GM23338 (cell line): ENCODE measurements around the gene PKIB. TPM values are rescaled to one million over a fixed set of nuclear protein-coding genes. Genes with fewer than 3 reads are reported as not detected.

Experiments used
- ATAC-seq: fragments of 200-7000 bp; cut with Tn5 transposase; 3 replicates; pipeline ENCODE4 v1.9.1; 2020
- DNase-seq: peaks from one replicate; pipeline ENCODE4 v3.0.0-alpha.2; 2015; ENCODE audit warnings: low spot score
- H2AFZ ChIP-seq: fragments of 200-600 bp; sonication (generic); 2 replicates; pipeline ENCODE4 v1.8.0; 2016; ENCODE audit warnings: antibody characterized with exemption, mild to moderate bottlenecking, moderate library complexity
- H3F3A ChIP-seq: fragments of 200-600 bp; sonication (generic); replicated peaks from 2 replicates; pipeline ENCODE4 v1.8.0; 2017; ENCODE audit warnings: antibody characterized with exemption, mixed run types, low read depth
- H3K27ac ChIP-seq: fragments of 200-600 bp; sonication (generic); 2 replicates; pipeline ENCODE4 v1.6.1; 2016; ENCODE audit warnings: low read depth
- H3K27me3 ChIP-seq: fragments of 200-600 bp; sonication (generic); 2 replicates; pipeline ENCODE4 v1.8.0; 2016; ENCODE audit warnings: mild to moderate bottlenecking, mixed run types, moderate library complexity; ENCODE audit not compliant: insufficient read depth
- H3K36me3 ChIP-seq: fragments of 200-600 bp; sonication (generic); 2 replicates; pipeline ENCODE4 v1.8.0; 2016; ENCODE audit warnings: mild to moderate bottlenecking; ENCODE audit not compliant: insufficient read depth
- H3K4me1 ChIP-seq: fragments of 200-600 bp; sonication (generic); 2 replicates; pipeline ENCODE4 v1.8.0; 2016; ENCODE audit warnings: mild to moderate bottlenecking, moderate library complexity; ENCODE audit not compliant: insufficient read depth
- H3K4me2 ChIP-seq: fragments of 200-600 bp; sonication (generic); 2 replicates; pipeline ENCODE4 v1.7.1; 2017; ENCODE audit warnings: mixed run types
- H3K4me3 ChIP-seq: fragments of 200-600 bp; sonication (generic); 2 replicates; pipeline ENCODE4 v1.6.1; 2016; ENCODE audit warnings: mixed run types
- H3K79me2 ChIP-seq: fragments of 200-600 bp; sonication (generic); replicated peaks from 2 replicates; pipeline ENCODE4 v1.8.0; 2017; ENCODE audit warnings: mild to moderate bottlenecking; ENCODE audit not compliant: insufficient read depth
- H3K9me2 ChIP-seq: fragments of 200-600 bp; sonication (generic); 2 replicates; pipeline ENCODE4 v1.8.0; 2017; ENCODE audit not compliant: insufficient read depth
- H4K20me1 ChIP-seq: fragments of 200-600 bp; sonication (generic); replicated peaks from 2 replicates; pipeline ENCODE4 v1.8.0; 2017; ENCODE audit warnings: mild to moderate bottlenecking; ENCODE audit not compliant: insufficient read depth
- H3K27ac Mint-ChIP-seq: 2 replicates; pipeline ENCODE4 v1.8.0; 2020; ENCODE audit warnings: inconsistent platforms, mild to moderate bottlenecking, moderate library complexity, mixed read lengths
- H3K27me3 Mint-ChIP-seq: 3 replicates; pipeline ENCODE4 v1.8.0; 2022; ENCODE audit warnings: low read depth, mild to moderate bottlenecking, moderate library complexity, mixed read lengths, inconsistent platforms; ENCODE audit not compliant: insufficient read depth, poor library complexity
- H3K36me3 Mint-ChIP-seq: 3 replicates; pipeline ENCODE4 v1.8.0; 2021; ENCODE audit warnings: low read depth, mild to moderate bottlenecking, inconsistent platforms, moderate library complexity, mixed read lengths
- H3K4me1 Mint-ChIP-seq: 3 replicates; pipeline ENCODE4 v1.8.0; 2020; ENCODE audit warnings: mild to moderate bottlenecking, inconsistent platforms, mixed read lengths
- H3K4me3 Mint-ChIP-seq: 3 replicates; pipeline ENCODE4 v1.8.0; 2021; ENCODE audit warnings: moderate library complexity, mild to moderate bottlenecking, inconsistent platforms, mixed read lengths
- H3K9me3 Mint-ChIP-seq: 3 replicates; pipeline ENCODE4 v1.8.0; 2020; ENCODE audit warnings: moderate library complexity, mild to moderate bottlenecking, inconsistent platforms, mixed read lengths
- CREB1 ChIP-seq: fragments of 250-450 bp; sonication (Bioruptor Pico); IDR thresholded peaks from 2 replicates; pipeline ENCODE4 v1.5.0; 2020; ENCODE audit warnings: low read depth, mild to moderate bottlenecking, moderate library complexity
- EZH2 ChIP-seq: fragments of 200-600 bp; sonication (generic); IDR thresholded peaks from one replicate; pipeline ENCODE4 v1.8.0; 2017; ENCODE audit warnings: antibody characterized with exemption, mild to moderate bottlenecking, low read depth; ENCODE audit not compliant: unreplicated experiment
- EZH2phosphoT487 ChIP-seq: fragments of 200-600 bp; sonication (generic); IDR thresholded peaks from one replicate; pipeline ENCODE4 v1.8.1; 2018; ENCODE audit warnings: antibody characterized with exemption; ENCODE audit not compliant: unreplicated experiment
- JUNB ChIP-seq: IDR thresholded peaks from one replicate; pipeline ENCODE4 v1.6.1; 2016; ENCODE audit warnings: antibody characterized with exemption; ENCODE audit not compliant: unreplicated experiment
- NANOG ChIP-seq: IDR thresholded peaks from 2 replicates; pipeline ENCODE4 v1.6.1; 2016; ENCODE audit warnings: antibody characterized with exemption, borderline replicate concordance
- POLR2AphosphoS5 ChIP-seq: IDR thresholded peaks from 2 replicates; pipeline ENCODE4 v1.6.1; 2016; ENCODE audit warnings: antibody characterized with exemption, low read depth
- STAT1 ChIP-seq: IDR thresholded peaks from one replicate; pipeline ENCODE4 v1.6.1; 2016; ENCODE audit warnings: antibody characterized with exemption; ENCODE audit not compliant: unreplicated experiment
- ZNF114 ChIP-seq: fragments of 250-450 bp; sonication (Bioruptor Pico); IDR thresholded peaks from 2 replicates; pipeline ENCODE4 v1.5.0; 2020; ENCODE audit warnings: mild to moderate bottlenecking, moderate library complexity
- ZNF331 ChIP-seq: fragments of 250-450 bp; sonication (Bioruptor Pico); IDR thresholded peaks from 2 replicates; pipeline ENCODE4 v1.5.0; 2020; ENCODE audit warnings: low read depth, mild to moderate bottlenecking, moderate library complexity
- polyA plus RNA-seq: library from polyadenylated mRNA; unstranded; fragments of >200 nt; fragmentation: Nextera tagmentation; extraction: Ambion mirVana; gene quantifications from 2 replicates; pipeline ENCODE4 v1.2.1, GENCODE V29; 2016
- total RNA-seq: library from RNA; depleted of rRNA; stranded (reverse); fragments of >200 nt; shearing (Covaris generic); gene quantifications from 2 replicates; pipeline ENCODE4 v1.2.3, GENCODE V29; 2014
- TF ChIP-seq, protein P1 (sequence below): IDR thresholded peaks from 2 replicates; pipeline ENCODE4 v1.6.1; 2016; ENCODE audit warnings: antibody characterized with exemption
- TF ChIP-seq, protein P2 (sequence below): IDR thresholded peaks from one replicate; pipeline ENCODE4 v1.6.1; 2018; ENCODE audit warnings: antibody characterized with exemption; ENCODE audit not compliant: unreplicated experiment
- TF ChIP-seq, protein P3 (sequence below), 2 experiments: fragments of 200-600 bp in 1 of 2; sonication (generic) in 1 of 2; conservative IDR thresholded peaks; 2 replicates each; pipeline versions ENCODE4 v1.5.1 to v1.6.1; 2016 to 2017; ENCODE audit warnings: antibody characterized with exemption in 2 of 2, low read depth in 2 of 2, mild to moderate bottlenecking in 2 of 2, moderate library complexity in 1 of 2
- TF ChIP-seq, protein P4 (sequence below): fragments of 250-450 bp; sonication (Bioruptor Pico); IDR thresholded peaks from 2 replicates; pipeline ENCODE4 v1.5.0; 2020; ENCODE audit warnings: mild to moderate bottlenecking, moderate library complexity

Gene PKIB
- total and polyA plus RNA-seq, 2 experiments from 2014 or later, result 125 to 170 TPM

DNA sequence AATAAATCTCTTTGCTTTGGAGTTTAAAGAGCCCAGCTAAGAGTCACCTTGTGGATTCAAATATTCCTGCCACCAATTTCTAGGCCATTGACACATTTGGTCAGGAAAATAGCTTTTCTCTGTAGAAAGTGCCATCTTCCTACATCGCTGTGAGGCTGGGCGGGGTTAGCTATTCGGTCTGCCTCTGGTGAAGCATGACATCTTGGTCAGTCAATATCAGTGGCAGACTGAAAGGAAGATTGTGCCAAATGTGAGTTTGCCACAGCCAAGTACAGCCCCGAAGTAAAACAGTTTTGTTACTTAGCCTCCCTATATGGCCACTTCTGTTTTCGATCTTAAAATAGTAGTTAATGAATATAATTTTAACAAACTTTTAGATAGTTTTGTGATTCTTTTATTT, 103.9 kb downstream of the PKIB start:
- Mint-ChIP-seq H3K9me3 (no peaks in the 10 kb centered on the region), H3K27ac (no peak overlapping the region), H3K36me3 (peaks cover 3% of the 10 kb centered on the region; the same call in 1 of the 3 replicates), H3K4me3 (no peak overlapping the region), H3K27me3 (no peaks in the 10 kb centered on the region), H3K4me1 (peaks cover 16% of the 10 kb centered on the region)
- H3K9me2 ChIP-seq, result no peaks in the 10 kb centered on the region
- no peaks in the 10 kb centered on the region for H3K27me3 ChIP-seq
- H3K4me1 ChIP-seq, result peaks cover 18% of the 10 kb centered on the region
- H3K4me2 ChIP-seq, result no peak overlapping the region
- H4K20me1 ChIP-seq, result no peaks in the 10 kb centered on the region
- H3K4me3 ChIP-seq, result no peak overlapping the region
- no peaks in the 10 kb centered on the region for H3K79me2 ChIP-seq
- no peaks in the 10 kb centered on the region for H3K36me3 ChIP-seq
- no peak for DNase-seq
- H3F3A ChIP-seq, result no peaks in the 10 kb centered on the region
- H3K27ac ChIP-seq, result no peak overlapping the region
- TF ChIP-seq NANOG, result no peak
- TF ChIP-seq JUNB, result no peak
- TF ChIP-seq EZH2, result no peak
- TF ChIP-seq POLR2AphosphoS5, result no peak
- TF ChIP-seq STAT1, result no peak
- TF ChIP-seq, protein P1, sequence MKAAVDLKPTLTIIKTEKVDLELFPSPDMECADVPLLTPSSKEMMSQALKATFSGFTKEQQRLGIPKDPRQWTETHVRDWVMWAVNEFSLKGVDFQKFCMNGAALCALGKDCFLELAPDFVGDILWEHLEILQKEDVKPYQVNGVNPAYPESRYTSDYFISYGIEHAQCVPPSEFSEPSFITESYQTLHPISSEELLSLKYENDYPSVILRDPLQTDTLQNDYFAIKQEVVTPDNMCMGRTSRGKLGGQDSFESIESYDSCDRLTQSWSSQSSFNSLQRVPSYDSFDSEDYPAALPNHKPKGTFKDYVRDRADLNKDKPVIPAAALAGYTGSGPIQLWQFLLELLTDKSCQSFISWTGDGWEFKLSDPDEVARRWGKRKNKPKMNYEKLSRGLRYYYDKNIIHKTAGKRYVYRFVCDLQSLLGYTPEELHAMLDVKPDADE, result no peak
- TF ChIP-seq, protein P2, sequence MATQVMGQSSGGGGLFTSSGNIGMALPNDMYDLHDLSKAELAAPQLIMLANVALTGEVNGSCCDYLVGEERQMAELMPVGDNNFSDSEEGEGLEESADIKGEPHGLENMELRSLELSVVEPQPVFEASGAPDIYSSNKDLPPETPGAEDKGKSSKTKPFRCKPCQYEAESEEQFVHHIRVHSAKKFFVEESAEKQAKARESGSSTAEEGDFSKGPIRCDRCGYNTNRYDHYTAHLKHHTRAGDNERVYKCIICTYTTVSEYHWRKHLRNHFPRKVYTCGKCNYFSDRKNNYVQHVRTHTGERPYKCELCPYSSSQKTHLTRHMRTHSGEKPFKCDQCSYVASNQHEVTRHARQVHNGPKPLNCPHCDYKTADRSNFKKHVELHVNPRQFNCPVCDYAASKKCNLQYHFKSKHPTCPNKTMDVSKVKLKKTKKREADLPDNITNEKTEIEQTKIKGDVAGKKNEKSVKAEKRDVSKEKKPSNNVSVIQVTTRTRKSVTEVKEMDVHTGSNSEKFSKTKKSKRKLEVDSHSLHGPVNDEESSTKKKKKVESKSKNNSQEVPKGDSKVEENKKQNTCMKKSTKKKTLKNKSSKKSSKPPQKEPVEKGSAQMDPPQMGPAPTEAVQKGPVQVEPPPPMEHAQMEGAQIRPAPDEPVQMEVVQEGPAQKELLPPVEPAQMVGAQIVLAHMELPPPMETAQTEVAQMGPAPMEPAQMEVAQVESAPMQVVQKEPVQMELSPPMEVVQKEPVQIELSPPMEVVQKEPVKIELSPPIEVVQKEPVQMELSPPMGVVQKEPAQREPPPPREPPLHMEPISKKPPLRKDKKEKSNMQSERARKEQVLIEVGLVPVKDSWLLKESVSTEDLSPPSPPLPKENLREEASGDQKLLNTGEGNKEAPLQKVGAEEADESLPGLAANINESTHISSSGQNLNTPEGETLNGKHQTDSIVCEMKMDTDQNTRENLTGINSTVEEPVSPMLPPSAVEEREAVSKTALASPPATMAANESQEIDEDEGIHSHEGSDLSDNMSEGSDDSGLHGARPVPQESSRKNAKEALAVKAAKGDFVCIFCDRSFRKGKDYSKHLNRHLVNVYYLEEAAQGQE, result no peak
- no peak for TF ChIP-seq ZNF114
- TF ChIP-seq, protein P3, sequence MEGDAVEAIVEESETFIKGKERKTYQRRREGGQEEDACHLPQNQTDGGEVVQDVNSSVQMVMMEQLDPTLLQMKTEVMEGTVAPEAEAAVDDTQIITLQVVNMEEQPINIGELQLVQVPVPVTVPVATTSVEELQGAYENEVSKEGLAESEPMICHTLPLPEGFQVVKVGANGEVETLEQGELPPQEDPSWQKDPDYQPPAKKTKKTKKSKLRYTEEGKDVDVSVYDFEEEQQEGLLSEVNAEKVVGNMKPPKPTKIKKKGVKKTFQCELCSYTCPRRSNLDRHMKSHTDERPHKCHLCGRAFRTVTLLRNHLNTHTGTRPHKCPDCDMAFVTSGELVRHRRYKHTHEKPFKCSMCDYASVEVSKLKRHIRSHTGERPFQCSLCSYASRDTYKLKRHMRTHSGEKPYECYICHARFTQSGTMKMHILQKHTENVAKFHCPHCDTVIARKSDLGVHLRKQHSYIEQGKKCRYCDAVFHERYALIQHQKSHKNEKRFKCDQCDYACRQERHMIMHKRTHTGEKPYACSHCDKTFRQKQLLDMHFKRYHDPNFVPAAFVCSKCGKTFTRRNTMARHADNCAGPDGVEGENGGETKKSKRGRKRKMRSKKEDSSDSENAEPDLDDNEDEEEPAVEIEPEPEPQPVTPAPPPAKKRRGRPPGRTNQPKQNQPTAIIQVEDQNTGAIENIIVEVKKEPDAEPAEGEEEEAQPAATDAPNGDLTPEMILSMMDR (conservative IDR thresholded peaks at IDR 0.05; ENCODE audit: low read depth in 2 of 2), result no peak
- TF ChIP-seq CREB1, result no peak
- no peak for TF ChIP-seq ZNF331 (CRISPR knock-in tag)
- TF ChIP-seq, protein P4, sequence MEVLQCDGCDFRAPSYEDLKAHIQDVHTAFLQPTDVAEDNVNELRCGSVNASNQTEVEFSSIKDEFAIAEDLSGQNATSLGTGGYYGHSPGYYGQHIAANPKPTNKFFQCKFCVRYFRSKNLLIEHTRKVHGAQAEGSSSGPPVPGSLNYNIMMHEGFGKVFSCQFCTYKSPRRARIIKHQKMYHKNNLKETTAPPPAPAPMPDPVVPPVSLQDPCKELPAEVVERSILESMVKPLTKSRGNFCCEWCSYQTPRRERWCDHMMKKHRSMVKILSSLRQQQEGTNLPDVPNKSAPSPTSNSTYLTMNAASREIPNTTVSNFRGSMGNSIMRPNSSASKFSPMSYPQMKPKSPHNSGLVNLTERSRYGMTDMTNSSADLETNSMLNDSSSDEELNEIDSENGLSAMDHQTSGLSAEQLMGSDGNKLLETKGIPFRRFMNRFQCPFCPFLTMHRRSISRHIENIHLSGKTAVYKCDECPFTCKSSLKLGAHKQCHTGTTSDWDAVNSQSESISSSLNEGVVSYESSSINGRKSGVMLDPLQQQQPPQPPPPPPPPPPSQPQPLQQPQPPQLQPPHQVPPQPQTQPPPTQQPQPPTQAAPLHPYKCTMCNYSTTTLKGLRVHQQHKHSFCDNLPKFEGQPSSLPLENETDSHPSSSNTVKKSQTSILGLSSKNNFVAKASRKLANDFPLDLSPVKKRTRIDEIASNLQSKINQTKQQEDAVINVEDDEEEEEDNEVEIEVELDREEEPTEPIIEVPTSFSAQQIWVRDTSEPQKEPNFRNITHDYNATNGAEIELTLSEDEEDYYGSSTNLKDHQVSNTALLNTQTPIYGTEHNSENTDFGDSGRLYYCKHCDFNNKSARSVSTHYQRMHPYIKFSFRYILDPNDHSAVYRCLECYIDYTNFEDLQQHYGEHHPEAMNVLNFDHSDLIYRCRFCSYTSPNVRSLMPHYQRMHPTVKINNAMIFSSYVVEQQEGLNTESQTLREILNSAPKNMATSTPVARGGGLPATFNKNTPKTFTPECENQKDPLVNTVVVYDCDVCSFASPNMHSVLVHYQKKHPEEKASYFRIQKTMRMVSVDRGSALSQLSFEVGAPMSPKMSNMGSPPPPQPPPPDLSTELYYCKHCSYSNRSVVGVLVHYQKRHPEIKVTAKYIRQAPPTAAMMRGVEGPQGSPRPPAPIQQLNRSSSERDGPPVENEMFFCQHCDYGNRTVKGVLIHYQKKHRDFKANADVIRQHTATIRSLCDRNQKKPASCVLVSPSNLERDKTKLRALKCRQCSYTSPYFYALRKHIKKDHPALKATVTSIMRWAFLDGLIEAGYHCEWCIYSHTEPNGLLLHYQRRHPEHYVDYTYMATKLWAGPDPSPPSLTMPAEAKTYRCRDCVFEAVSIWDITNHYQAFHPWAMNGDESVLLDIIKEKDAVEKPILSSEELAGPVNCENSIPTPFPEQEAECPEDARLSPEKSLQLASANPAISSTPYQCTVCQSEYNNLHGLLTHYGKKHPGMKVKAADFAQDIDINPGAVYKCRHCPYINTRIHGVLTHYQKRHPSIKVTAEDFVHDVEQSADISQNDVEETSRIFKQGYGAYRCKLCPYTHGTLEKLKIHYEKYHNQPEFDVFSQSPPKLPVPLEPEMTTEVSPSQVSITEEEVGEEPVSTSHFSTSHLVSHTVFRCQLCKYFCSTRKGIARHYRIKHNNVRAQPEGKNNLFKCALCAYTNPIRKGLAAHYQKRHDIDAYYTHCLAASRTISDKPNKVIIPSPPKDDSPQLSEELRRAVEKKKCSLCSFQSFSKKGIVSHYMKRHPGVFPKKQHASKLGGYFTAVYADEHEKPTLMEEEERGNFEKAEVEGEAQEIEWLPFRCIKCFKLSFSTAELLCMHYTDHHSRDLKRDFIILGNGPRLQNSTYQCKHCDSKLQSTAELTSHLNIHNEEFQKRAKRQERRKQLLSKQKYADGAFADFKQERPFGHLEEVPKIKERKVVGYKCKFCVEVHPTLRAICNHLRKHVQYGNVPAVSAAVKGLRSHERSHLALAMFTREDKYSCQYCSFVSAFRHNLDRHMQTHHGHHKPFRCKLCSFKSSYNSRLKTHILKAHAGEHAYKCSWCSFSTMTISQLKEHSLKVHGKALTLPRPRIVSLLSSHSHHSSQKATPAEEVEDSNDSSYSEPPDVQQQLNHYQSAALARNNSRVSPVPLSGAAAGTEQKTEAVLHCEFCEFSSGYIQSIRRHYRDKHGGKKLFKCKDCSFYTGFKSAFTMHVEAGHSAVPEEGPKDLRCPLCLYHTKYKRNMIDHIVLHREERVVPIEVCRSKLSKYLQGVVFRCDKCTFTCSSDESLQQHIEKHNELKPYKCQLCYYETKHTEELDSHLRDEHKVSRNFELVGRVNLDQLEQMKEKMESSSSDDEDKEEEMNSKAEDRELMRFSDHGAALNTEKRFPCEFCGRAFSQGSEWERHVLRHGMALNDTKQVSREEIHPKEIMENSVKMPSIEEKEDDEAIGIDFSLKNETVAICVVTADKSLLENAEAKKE (CRISPR knock-in tag), result no peak
- TF ChIP-seq EZH2phosphoT487, result no peak
- H2AFZ ChIP-seq, result no peak overlapping the region
- no peak for ATAC-seq
